GM23338 (cell line): Measurements from ENCODE around the gene OVCH1.

Experiments used
- EZH2 ChIP-seq: fragments of 200-600 bp; sonication (generic); IDR thresholded peaks from one replicate; pipeline ENCODE4 v1.8.0; 2017; ENCODE audit warnings: antibody characterized with exemption, mild to moderate bottlenecking, low read depth; ENCODE audit not compliant: unreplicated experiment
- EZH2phosphoT487 ChIP-seq: fragments of 200-600 bp; sonication (generic); IDR thresholded peaks from one replicate; pipeline ENCODE4 v1.8.1; 2018; ENCODE audit warnings: antibody characterized with exemption; ENCODE audit not compliant: unreplicated experiment
- TF ChIP-seq, protein P1 (sequence below), 2 experiments: fragments of 200-600 bp in 1 of 2; sonication (generic) in 1 of 2; conservative IDR thresholded peaks; 2 replicates each; pipeline versions ENCODE4 v1.5.1 to v1.6.1; 2016 to 2017; ENCODE audit warnings: antibody characterized with exemption in 2 of 2, low read depth in 2 of 2, mild to moderate bottlenecking in 2 of 2, moderate library complexity in 1 of 2

GRCh38 chr12:29429999-29430715, 67.3 kb downstream of the OVCH1 start:
- TF ChIP-seq, protein P1, sequence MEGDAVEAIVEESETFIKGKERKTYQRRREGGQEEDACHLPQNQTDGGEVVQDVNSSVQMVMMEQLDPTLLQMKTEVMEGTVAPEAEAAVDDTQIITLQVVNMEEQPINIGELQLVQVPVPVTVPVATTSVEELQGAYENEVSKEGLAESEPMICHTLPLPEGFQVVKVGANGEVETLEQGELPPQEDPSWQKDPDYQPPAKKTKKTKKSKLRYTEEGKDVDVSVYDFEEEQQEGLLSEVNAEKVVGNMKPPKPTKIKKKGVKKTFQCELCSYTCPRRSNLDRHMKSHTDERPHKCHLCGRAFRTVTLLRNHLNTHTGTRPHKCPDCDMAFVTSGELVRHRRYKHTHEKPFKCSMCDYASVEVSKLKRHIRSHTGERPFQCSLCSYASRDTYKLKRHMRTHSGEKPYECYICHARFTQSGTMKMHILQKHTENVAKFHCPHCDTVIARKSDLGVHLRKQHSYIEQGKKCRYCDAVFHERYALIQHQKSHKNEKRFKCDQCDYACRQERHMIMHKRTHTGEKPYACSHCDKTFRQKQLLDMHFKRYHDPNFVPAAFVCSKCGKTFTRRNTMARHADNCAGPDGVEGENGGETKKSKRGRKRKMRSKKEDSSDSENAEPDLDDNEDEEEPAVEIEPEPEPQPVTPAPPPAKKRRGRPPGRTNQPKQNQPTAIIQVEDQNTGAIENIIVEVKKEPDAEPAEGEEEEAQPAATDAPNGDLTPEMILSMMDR (conservative IDR thresholded peaks at IDR 0.05; ENCODE audit: low read depth in 2 of 2), result no peak
- TF ChIP-seq EZH2 (no peak), EZH2phosphoT487 (no peak)
